VCaP (cell line): ENCODE measurements around the gene AUTS2.

Experiments used
- H3K27ac ChIP-seq: fragments of 450-650 bp; 2 replicates; pipeline ENCODE4 v1.5.1; 2017
- CTCF ChIP-seq: fragments of 450-650 bp; conservative IDR thresholded peaks from 2 replicates; pipeline ENCODE4 v1.5.1; 2017; ENCODE audit warnings: mild to moderate bottlenecking, moderate library complexity

The AUTS2 gene

DNA sequence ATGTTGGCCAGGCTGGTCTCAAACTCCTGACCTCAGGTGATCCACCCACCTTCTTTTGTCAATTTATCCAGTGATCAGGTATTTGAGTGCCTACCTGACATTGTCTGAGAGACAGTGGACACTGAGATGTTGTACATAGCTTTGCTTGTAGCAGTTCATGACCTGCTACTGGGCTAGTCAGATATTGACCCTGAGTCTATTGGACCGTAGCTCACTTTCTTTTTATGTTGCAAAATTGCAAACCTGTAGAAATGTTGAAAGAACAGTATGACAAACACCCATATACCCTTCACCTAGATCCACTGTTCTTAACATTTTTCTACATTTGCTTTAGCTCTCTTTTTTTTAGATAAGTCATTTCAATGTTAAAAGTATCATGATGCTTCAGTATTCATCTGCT lies 1123.2 kb downstream of the AUTS2 start:
- no peak overlapping the region for H3K27ac ChIP-seq
- TF ChIP-seq CTCF = no peak

DNA sequence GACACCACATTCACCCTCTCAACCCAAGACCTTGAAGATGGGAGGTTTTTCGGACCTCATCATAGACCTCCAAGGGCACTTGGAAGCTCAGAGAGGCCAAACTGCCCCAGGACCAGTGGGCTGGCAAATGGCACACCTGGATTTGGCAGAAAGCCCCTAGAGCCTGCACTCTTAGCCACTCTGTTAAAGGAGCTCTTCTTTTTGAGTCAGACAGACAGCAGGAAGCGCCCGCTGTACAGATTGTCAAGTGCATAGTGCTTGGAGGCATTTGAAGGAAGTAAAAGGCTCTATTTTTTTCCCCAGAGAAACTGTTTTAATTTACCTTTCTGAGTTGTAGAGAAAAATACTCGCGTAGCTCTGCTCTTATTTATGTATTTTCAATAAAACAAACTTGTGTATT lies 1125.1 kb downstream of the AUTS2 start:
- no peak overlapping the region for H3K27ac ChIP-seq
- no peak for TF ChIP-seq CTCF

GRCh38 chr7:70725448-70725847 lies 1127.2 kb downstream of the AUTS2 start:
- no peak for TF ChIP-seq CTCF
- H3K27ac ChIP-seq = no peak overlapping the region

DNA sequence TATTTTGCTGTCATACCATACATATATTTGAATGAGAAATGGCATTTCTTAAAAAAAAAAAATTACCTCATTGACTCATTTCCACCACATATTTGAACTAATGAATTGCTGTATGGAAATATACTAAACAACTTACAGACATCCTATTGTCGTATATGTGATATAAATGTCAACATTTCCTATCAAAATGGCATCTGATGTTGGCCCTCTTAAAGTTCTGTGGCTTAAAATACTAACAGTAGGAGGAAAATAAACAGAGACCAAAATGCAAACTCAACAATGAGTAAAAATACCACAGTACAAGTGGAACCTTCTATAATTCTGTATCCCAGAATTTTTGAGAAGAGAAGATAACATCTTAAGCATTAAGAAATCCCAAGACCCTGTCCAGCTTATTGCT lies 1128.0 kb downstream of the AUTS2 start:
- no peak for TF ChIP-seq CTCF
- H3K27ac ChIP-seq = peak overlapping the region; percentile 64; the same call in 1 of the 2 replicates

DNA sequence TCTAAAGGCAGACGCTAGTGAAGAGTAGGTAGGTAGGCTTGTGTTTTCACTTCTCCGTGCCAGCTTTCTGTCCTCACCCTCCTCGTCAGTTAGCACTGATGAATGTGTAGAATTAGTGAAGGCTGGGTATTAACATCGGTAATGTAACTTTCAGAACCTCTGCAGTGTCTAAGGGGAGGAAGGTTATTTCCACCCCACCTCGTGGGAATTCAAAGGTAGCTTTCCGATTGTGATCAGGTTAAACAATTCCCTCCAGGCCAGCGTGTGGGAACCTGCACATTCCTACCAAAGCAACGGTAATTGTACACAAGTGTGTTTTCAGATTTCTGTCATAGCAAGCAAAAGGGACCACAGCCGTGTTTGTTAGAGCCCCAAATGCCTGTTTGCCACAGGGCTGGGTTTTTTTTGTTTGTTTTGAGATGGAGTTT lies 1128.7 kb downstream of the AUTS2 start:
- no peak for TF ChIP-seq CTCF
- H3K27ac ChIP-seq = peak overlapping the region; percentile 64

DNA sequence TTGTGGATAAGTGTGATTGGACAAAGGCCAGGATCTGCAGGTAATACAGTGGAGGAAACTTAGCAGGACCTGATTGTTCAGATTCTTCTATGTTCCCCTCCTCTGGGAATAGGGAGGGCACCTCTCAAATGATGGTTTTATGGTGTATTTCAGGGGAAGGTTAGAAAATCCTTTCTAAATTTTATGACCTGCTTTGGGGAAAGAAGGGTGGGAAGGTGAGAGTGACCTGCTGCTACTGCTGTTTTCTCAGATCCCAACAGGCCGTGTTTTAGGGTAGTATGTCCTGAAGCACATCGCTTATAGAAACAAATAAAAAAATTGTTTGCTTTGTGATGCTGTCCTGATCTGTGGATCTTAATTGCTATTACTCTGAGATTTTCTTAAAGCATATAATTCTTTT lies 1129.6 kb downstream of the AUTS2 start:
- no peak for TF ChIP-seq CTCF
- peak overlapping the region; percentile 64 for H3K27ac ChIP-seq

- peak overlapping the region; percentile 64; the same call in 1 of the 2 replicates for H3K27ac ChIP-seq
- TF ChIP-seq CTCF = no peak
Observed at GRCh38 chr7:70728872-70729552, 1130.7 kb downstream of the AUTS2 start.

- peak overlapping the region; percentile 64; the same call in 1 of the 2 replicates for H3K27ac ChIP-seq
Observed at GRCh38 chr7:70729553-70730157, 1131.4 kb downstream of the AUTS2 start.
